Effector CD8-positive, alpha-beta T cell (primary cell): Measurements from ENCODE around the gene CDC40.
"Not testable (repeated sequence)": the region's sequence is repeated elsewhere in the genome, so short reads cannot be mapped to it uniquely, and the experiment has no call there.

Experiments
- DNase-seq: peaks from one replicate; lab custom pipeline; 2025; lab: John Stamatoyannopoulos, UW

Gene CDC40

DNA sequence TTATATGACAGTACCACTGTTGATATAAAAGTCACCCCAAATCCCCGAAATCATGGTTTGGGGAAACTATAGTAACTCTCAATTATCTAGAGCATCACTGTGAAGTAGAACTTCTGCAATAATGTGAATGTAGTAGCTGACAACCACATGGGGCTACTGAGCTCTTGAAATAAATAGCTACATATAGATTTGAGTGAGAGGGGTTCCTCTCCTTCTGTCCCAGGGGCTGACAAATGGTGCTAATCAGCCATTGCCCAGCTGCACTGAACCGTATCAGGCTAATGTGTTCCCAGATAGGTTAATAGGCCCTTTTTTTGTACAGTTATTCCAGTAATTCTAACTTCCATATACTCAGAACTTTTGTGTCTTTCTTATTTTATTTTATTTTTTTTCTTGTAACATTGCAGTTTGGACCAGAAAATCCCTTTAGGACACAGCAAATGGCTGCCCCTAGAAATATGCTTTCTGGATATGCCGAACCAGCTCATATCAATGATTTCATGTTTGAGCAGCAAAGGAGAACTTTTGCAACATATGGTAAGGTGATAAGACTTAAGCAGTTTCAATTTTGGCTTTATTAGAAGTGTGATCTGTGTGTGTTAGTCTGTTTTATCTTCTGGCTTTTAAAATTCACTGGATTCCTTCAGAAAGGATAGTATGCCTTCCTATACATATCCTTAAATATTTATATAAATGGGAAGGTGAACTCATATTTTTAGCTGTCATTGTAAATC is 21.1 kb downstream of the CDC40 start:
- no peak for DNase-seq

DNA sequence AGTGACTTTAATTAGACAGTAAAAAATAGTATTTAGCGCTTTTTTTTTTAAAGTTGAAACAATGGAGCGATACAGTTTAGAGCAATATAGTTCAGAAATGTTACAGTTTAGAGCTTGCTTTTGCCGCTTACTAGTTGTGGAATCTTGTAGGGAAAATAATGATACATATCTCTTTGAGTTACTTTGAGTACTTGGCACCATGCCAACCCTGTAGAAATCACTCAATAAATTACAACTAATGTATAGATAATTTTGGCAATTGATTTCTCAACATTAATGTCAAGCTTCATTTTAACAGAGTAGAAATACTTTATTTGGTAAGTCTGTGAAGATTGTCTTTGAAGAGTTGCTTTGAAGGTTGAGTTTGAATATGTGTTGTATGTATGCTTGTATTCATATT is 27.4 kb downstream of the CDC40 start:
- DNase-seq, result no peak

DNA sequence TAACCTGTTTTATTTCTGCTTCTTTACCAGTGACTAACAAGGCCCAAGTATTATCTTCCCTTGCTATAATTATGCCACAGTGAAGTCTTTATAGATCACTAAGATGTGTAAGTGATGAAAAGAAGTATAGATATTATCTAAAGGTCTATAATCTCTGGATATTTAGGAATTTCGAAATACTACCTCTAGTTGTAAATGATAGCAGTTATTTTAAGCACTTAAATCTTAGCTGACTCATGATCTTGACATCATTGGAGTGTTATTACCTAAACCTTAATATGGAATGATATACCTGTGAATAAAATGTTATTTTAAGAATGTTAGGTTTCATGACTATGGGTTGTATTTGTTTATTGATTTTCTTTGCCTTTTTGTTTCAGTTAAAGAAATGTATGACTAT is 31.5 kb downstream of the CDC40 start:
- no peak for DNase-seq

DNA sequence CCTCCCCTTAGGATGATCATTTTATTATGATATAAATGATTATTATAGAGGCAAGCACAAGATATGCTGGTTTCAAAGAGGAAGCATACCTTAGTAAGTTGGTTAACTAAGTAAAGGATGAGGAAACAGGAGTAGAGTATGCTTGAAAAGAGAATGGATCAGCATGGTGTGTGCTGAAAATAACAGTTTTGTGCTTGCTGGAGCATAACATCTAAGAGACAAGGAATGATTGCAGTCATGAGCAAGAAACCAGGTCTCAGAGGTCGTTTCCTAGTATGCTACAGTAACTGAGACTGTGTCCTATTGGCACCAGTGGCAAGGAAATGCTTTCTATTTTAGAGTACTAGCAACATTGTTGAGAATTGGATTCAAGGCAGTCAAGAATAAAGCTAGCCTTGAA is 34.1 kb downstream of the CDC40 start:
- DNase-seq, result no peak

DNA sequence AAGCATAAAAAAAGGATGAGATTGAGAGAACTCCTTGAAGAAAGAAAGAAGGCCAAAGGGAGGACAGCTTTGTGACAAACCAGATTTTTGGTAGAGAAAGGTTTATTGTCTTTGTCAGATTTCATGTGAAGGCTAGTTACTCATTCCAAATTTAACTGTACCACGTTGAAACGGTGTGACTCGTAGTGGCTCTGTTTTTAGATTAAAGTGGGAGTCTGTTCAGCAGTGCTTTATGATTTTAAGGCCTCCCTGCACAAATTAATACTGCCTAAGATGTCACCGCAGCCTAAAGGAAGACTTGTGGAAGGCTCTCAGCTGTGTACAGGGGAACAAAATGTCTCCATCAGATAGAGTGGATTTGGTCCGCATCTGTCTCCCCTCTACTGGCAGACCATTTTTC is 35.9 kb downstream of the CDC40 start:
- DNase-seq, result no peak

DNA sequence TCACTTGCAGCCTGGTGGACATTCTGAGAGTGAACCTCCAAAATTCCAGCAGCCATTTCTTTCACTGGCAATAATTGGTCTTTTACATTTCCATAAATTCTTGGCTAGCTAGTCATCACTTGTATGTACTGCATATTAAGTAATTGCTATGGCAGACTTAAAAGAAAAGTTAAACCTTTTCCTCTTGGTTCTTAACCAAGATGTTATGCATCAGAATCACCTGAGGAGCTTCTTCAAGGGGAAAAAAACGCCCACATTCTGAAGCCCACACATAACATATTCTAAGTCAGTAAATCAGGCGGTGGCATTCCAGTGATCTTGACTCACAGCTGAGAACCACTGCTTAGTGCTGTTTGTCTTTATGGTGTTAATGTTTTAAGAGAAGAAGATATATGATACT is 37.0 kb downstream of the CDC40 start:
- no peak for DNase-seq

DNA sequence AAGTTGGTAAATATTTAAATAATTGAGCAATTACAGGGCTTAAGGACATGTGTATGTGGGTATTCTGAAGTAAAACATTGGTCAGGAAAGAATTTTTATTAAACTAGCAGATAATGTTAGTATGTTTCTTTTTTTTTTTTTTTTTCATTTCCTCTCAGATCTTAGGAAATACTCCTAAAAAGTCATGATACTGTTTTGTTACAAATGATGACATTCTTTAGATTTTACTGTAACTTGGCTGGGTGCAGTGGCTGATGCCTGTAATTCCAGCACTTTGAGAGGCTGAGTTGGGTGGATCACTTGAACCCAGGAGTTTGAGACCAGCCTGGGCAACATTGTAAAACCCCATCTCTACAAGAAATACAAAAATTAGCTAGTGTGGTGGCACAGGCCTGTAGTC is 41.5 kb downstream of the CDC40 start:
- no peak for DNase-seq

DNA sequence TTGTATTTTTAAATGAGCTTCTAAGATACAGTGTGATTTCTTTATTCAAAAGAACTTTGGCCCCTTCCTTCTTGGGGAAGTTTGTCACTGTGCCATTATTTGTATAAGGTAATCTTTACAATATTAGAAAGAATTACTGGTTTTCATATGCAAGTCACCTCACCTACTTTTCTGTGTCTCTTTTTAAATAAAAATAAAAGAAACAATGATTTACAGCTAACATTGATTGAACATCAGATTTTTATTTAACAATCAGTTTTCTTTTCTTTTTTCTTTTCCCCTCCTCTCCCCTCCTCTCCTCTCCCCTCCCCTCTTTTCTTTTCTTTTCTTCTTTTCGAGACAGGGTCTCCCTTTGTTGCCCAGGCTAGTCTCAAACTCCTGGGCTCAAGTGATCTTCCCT is 46.0 kb downstream of the CDC40 start:
- DNase-seq, result no peak

DNA sequence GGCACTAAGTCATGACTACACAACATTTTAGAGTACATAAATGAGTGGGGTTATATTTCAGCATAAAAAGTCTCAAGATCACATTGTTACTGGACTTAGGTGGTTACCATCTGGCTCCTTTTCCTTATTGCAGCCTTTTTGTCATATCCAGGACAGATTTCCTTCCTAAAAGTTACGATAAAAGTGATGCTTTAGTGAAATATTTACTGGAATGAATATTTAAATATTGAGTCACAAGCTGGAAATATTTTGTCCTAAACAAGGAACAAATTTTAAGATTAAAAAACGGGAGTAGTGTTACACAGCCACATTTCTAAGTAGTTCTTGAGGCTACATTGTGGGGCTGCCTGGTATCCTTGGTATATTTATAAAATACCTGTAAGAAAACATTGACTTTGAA is 52.2 kb downstream of the CDC40 start:
- DNase-seq, result no peak

DNA sequence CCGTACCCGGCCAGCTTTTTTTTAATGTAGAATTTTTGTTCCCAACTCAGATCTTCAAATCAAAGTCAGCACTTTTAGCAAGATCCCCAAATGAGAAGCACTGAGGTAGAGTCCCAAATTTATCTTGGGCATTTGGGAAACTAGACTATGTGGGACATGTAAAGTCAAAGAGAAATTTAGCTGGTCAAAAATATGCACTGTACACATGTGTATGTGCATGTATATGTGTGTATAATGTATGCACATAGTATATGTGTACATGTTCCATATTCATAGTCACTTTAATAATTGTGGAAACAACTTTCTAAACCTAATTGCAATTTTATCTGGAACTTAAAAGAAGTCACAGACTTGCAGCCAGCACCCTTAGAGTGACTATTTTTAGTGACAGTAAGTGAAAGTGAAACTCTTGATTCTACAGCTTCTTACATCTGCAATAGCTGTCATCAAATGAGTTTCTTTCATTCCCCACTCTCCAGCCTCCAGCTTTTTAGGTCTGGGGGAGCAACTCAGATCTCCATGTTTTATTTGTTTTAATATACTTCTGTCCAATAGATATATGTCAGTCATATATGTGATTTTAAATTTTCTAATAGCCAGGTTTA is 53.6 kb downstream of the CDC40 start:
- no peak for DNase-seq

DNA sequence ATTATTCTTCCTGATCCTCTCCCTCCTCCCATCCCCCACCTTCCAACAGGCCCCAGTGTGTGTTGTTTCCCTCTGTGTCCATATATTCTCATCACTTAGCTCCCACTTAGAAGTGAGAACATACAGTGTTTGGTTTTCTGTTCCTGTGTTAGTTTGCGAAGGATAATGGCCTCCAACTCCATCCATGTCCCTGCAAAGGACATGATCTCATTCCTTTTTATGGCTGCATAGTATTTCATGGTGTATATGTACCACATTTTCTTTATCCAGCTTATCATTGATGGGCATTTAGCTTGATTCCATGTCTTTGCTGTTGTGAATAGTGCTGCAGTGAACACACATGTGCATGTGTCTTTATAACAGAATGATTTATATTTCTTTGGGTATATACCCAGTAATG is 55.8 kb downstream of the CDC40 start:
- not testable (repeated sequence) for DNase-seq

DNA sequence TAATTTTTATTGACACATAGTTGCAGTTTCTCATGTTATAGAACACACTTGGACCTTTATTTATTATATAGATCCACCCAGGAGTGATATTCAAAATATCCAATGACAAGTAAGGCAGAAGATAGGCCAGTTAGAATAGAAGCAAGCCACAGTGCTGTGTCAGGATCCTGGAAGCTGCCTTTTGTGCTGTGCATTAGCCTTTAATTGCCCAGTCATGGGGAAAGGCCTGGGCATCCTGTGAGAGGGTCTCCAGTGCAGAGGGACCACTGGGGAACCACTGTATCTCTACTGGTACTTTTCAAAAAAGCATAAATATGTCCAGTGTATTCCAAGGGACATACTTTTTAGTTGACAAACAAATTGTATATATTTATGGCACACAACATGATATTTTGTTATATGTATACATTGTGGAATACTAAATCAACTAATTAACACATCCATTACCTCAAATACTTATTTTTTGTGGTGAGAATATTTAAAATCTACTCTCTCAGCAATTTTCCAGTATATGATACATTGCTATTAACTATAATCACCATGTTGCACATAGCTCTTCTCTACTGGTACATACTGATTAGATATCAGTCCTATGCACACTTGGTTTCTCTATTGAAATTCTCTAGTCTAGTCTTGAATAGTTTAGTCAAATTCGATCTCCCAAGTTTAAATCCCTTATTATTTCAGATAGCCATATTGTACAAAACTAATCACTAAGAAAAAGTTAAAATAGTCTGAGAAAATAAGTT is 59.5 kb downstream of the CDC40 start:
- no peak for DNase-seq

DNA sequence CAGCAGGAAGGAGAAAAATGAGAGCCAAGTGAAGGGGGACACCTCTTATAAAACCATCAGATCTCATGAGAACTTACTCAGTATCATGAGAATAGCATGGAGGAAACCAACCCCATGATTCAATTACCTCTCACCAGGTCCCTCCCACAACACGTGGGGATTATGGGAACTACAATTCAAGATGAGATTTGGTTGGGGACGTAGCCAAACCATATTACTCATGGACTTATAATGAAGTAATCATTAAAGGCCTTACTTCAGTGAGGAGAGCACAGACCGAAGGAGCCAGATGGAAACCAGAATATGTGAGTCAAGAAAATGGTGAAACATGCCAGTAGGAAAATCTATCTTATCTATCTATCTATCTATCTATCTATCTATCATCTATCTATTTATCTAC is 64.4 kb downstream of the CDC40 start:
- DNase-seq, result not testable (repeated sequence)

DNA sequence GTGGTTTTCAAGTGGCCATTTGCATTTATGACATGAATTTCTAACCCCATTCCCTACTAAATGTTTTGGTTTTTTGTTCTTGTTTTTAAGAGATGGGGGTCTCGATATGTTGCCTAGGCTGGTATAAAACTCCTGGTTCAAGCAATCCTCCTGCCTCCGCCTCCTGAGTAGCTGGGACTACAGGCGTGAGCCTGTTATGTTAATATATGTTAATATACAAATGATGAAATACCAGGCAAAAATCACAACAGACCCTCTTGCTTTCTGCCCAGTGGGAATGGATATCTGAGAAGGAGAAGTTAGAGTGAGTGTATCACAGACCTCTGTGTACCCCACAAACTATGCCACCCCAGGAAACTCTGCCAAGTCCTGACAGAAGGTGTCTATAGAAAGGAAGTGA is 66.2 kb downstream of the CDC40 start:
- DNase-seq, result no peak

DNA sequence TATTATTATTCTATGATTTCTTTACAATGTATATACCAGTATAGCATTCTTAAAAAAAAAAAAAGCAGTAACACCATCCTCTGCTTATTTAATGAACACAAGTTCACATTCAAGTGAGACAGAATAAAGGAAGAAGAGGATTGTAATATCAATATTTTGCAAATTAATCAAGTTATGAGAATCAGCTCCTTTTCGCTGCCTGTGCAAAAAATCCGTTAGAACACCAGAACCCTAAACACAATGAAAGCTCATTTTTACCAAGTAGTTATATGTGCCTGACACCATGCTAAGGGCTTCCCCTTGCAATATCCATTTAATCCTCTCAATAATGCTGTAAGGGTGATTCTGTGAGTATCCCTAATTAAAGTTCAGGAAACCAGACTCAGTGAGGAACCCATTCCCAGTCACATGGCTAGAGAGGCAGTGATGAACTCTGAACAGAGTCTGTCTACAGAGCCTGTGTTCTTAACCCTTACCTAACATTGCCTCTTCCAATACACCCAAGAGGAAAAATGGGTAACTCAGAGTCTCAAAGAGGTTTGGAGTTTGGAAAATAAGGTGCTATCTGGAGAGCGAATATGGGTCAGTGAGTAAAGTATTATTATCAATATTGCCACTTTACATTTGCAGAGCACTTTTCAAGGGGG is 66.8 kb downstream of the CDC40 start:
- no peak for DNase-seq

DNA sequence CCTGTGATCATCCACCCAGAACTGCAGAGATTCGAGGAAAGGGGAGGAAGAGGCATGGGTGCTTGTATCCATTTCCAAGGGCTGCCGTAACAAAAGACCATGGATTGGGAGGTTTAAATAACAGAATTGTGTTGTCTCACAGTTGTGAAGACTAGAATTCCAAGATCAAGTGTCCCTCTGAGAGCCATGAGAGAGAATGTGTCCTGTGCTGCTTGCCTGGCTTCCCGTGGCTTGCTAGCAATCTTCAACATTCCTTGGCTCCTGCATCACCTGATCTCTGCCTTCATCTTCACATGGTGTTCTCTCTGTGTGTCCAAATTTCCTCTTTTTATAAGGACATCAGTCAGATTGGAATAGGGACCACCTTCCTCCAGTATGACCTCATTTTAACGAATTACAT is 69.8 kb downstream of the CDC40 start:
- DNase-seq, result no peak

DNA sequence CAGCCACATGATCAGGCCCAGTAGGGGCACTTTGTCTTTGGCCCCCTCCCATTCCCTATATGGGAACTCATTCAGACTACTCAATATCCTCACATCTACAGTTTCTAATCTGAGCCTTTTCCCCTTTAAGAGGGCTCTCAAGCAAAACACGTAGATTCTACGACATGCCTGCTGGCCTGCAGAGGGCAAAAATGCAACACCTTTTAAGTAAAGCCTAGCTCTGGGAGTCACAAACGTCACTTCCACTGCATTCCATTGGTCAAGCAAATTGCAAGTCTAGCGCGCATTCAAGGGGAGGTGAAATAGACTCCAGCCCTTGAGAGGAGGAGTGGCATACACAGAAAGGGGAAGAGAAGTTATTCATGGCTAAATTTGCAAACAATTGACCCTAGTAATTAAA is 70.6 kb downstream of the CDC40 start:
- no peak for DNase-seq

DNA sequence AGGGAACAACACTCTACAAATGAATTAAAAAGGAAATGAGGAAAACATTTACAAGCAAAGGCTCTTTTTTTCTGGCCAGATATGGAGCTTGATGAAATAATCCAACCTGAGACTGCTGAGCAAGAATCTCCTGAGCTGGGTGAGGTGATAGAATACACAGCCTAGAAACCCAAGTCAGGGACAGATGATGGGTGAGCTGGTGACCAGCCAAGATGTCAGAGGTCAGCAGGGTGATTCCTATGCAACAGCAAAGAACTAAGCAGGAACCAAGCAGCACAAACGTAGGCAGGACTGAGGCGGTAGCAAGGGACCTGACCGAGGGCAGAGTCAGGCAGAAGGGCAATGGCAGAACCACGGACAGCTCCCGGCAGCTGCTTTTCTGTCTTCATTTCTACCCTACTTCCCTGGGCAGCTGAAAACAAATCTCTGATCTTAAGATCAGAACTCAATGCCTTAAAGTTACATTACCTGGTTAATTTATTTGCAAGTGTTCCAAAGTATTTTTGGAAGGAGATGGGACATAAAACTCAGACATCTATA is 75.1 kb downstream of the CDC40 start:
- no peak for DNase-seq

DNA sequence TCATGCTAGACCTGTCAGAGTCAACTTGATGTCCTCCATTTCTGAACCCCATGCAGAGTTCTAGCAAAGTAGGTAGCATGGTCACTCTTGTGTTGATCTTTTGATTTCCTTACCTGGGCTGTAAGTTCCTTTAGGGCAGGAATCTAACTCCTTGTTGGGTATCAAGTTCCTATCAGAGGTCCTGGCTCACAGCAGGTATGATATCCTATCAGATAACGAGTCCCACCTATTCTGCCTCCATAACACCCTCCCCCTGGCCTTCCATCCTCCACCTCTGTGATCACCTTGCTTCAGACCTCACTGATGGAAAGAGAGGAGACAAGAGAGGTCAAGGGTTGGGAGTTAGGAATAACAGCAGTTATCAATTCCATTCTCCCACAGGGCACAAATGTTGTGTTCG is 76.1 kb downstream of the CDC40 start:
- no peak for DNase-seq

DNA sequence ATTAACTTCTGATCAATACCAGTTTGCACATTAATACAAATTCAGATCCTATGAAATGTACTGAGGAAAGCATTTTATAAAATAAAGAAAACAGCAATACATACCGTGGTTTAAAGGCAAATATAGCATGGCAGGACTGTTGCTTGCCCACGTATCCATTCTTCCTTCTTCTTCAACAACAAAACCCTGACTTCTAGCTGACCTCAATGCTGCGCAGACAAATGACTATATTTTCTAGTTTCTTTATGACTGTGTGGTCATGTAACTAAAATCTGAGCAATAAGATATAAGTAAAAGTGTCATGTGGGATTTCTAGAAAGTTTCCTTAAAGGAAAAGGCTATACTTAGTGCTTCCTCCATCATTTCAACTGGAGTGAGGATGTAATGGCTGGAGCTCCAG is 85.0 kb downstream of the CDC40 start:
- DNase-seq, result no peak

DNA sequence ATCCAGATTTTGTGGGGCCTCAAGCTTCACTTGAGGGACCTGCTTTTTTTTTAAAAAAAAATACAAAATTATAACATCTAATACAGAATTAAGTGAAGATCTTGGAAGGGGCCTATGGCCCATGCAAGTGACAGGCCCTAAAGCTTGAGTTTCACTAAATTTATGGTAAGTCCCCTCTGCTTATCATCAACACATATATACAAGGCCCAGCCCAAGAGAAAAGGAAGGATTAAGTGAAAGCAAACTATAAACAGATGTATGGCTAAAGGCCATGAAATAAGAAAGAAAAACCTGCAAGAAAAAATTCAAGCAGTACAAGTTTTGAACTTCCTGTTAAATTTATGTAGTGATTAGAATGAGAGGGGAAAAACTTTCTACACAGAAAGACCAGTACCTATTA is 86.8 kb downstream of the CDC40 start:
- no peak for DNase-seq

DNA sequence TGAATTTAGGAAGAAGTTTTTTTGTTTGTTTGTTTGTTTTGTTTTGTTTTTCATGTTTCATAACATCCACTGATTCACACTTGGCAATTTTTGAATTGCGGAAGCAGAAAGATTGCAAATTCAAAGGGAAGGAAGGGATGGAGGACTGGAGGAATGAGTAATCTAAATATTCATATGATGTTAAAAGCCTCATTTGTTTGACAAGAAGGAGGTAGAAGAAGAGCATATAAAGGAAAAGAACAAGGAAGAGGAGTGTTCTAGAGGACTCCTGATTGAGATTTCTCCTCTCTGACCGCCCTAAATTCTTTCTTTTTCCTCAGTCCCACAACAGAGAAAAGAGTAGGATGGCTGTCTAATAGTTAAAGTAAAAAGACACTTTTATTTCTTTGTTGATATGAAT is 89.4 kb downstream of the CDC40 start:
- no peak for DNase-seq

DNA sequence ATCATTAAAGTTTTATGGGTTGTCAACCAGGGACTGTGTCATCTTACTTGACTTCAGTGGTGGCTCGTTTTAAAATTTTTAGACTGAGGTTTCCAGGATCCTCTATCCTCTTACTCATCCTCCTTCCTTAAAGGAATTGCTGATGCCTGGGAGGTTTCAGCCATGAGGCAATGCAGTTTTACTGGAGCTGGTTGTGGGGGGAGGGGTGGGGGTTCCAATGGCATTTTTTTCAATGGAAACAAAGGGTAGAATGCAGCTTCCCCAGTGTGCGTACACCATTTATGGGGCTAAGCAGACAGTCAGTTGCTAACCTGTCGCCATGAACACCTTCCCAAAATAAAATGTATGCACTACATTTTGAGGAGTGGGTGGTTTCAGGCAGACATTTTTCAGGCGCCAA is 89.9 kb downstream of the CDC40 start:
- no peak for DNase-seq
